MCF 10A (cell line): ENCODE data around the gene TIMP3. TPM values are rescaled to one million over a fixed set of nuclear protein-coding genes. Genes with fewer than 3 reads are reported as not detected.
A peak's percentile ranks its signal among the peaks of the same experiment; 100 is the strongest.
"Not testable (repeated sequence)": the region's sequence is repeated elsewhere in the genome, so short reads cannot be mapped to it uniquely, and the experiment has no call there.

ENCODE experiments used
- BruUV-seq: library from RNA; stranded (reverse); fragments of 400-500 nt; replicated peaks from 2 replicates; lab custom pipeline; 2021; lab: Mats Ljungman, UMichigan
- CTCF ChIA-PET: fragments of 300-600 bp; sonication (Branson Sonifier 250); formaldehyde crosslinking; extraction: SDS; loops from one replicate; lab custom pipeline; 2021; ENCODE audit warnings: antibody characterized with exemption, inconsistent platforms; lab: Yijun Ruan, JAX
- POLR2A ChIA-PET: fragments of 300-600, 350-650 bp; sonication (Branson Sonifier 250); formaldehyde crosslinking; extraction: SDS; loops from one replicate; lab custom pipeline; 2020; ENCODE audit warnings: antibody characterized with exemption, inconsistent platforms; lab: Yijun Ruan, JAX
- DNase-seq: peaks from one replicate; pipeline ENCODE4 v3.0.0-alpha.2; 2018; ENCODE audit not compliant: unreplicated experiment
- H3K27ac Mint-ChIP-seq: one replicate; pipeline ENCODE4 v1.8.0; 2022; ENCODE audit warnings: mild to moderate bottlenecking, low read depth, mixed read lengths; ENCODE audit not compliant: unreplicated experiment
- H3K27me3 Mint-ChIP-seq: one replicate; pipeline ENCODE4 v1.8.0; 2022; ENCODE audit warnings: mixed read lengths; ENCODE audit not compliant: insufficient read depth, unreplicated experiment
- H3K36me3 Mint-ChIP-seq: one replicate; pipeline ENCODE4 v1.8.0; 2022; ENCODE audit warnings: mild to moderate bottlenecking, moderate library complexity, mixed read lengths; ENCODE audit not compliant: insufficient read depth, unreplicated experiment
- H3K4me1 Mint-ChIP-seq: one replicate; pipeline ENCODE4 v1.8.0; 2022; ENCODE audit warnings: mixed read lengths; ENCODE audit not compliant: insufficient read depth, unreplicated experiment
- H3K4me3 Mint-ChIP-seq: one replicate; pipeline ENCODE4 v1.8.0; 2022; ENCODE audit warnings: mild to moderate bottlenecking, moderate library complexity, mixed read lengths; ENCODE audit not compliant: unreplicated experiment
- H3K9me3 Mint-ChIP-seq: one replicate; pipeline ENCODE4 v1.8.0; 2022; ENCODE audit warnings: mixed read lengths; ENCODE audit not compliant: unreplicated experiment
- intact Hi-C: fragments of 100-400 bp; cut with micrococcal nuclease; formaldehyde crosslinking; loops from 2 replicates; pipeline ENCODE4 v1.14.1; 2022
- total RNA-seq: library from RNA; stranded (reverse); gene quantifications from 2 replicates; pipeline ENCODE4 v1.2.3, GENCODE V29; 2022
- TF ChIP-seq, protein P1 (sequence below): fragments of 200-600 bp; IDR thresholded peaks from one replicate; pipeline ENCODE4 v1.8.0; 2022; ENCODE audit warnings: antibody characterized with exemption, mild to moderate bottlenecking; ENCODE audit not compliant: unreplicated experiment

The TIMP3 gene
- total RNA-seq, 1 experiment from 2014 or later, result 50.6 TPM

DNA sequence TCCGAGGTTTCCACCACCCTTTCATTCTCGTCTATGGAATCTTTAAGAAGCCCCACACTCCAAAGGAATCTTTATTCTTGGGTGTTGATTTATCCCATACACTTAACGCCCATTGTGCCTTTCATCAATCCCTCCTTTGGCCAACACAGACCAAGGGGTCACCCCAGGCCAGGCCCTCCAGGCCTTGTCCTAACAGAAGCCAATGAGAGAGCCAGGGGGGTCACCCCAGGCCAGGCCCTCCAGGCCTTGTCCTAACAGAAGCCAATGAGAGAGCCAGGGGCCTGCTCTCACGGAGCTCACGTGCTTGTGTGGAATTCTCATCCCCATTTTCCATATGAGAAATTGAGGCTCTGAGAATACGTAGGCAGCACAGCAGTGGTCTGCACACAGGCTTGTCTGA, 47.9 kb upstream of the TIMP3 start:
- Mint-ChIP-seq H3K4me1 (peaks cover 15% of the 10 kb centered on the region), H3K27ac (no peak overlapping the region), H3K9me3 (no peaks in the 10 kb centered on the region), H3K4me3 (no peak overlapping the region), H3K36me3 (peaks cover 4% of the 10 kb centered on the region), H3K27me3 (no peaks in the 10 kb centered on the region)
- no TSS peak for BruUV-seq
- POLR2A ChIA-PET, result no interaction called here
- intact Hi-C loops, result no loop called here
- TF ChIP-seq, protein P1, sequence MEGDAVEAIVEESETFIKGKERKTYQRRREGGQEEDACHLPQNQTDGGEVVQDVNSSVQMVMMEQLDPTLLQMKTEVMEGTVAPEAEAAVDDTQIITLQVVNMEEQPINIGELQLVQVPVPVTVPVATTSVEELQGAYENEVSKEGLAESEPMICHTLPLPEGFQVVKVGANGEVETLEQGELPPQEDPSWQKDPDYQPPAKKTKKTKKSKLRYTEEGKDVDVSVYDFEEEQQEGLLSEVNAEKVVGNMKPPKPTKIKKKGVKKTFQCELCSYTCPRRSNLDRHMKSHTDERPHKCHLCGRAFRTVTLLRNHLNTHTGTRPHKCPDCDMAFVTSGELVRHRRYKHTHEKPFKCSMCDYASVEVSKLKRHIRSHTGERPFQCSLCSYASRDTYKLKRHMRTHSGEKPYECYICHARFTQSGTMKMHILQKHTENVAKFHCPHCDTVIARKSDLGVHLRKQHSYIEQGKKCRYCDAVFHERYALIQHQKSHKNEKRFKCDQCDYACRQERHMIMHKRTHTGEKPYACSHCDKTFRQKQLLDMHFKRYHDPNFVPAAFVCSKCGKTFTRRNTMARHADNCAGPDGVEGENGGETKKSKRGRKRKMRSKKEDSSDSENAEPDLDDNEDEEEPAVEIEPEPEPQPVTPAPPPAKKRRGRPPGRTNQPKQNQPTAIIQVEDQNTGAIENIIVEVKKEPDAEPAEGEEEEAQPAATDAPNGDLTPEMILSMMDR, result no peak
- DNase-seq, result no peak
- CTCF ChIA-PET, result interaction anchor here (1.6 kb wide), 1 partner anchor 43 kb away, joined by 5 read pairs; no protein-coding TSS in a partner anchor

GRCh38 chr22:32754413-32755041, 47.0 kb upstream of the TIMP3 start:
- no TSS peak for BruUV-seq
- no peak overlapping the region for H3K27ac Mint-ChIP-seq
- no peaks in the 10 kb centered on the region for H3K9me3 Mint-ChIP-seq
- peak overlapping the region; percentile 30 for H3K4me3 Mint-ChIP-seq
- intact Hi-C loops, result no loop called here
- TF ChIP-seq, protein P1, result no peak
- ChIA-PET POLR2A (interaction anchor here (0.6 to 1.2 kb wide), 2 partner anchors 43 to 465 kb away, joined by 3 read pairs; no protein-coding TSS in a partner anchor), CTCF (interaction anchor here (0.7 to 1.0 kb wide), 2 partner anchors 22 to 231 kb away, joined by 3 to 4 read pairs; no protein-coding TSS in a partner anchor)
- peaks cover 15% of the 10 kb centered on the region for H3K4me1 Mint-ChIP-seq
- peak; percentile 60 for DNase-seq
- peaks cover 4% of the 10 kb centered on the region for H3K36me3 Mint-ChIP-seq
- H3K27me3 Mint-ChIP-seq, result no peaks in the 10 kb centered on the region

- POLR2A ChIA-PET, H3K27ac Mint-ChIP-seq, intact Hi-C loops, H3K9me3 Mint-ChIP-seq, BruUV-seq, DNase-seq, H3K4me3 Mint-ChIP-seq, H3K27me3 Mint-ChIP-seq, H3K36me3 Mint-ChIP-seq, CTCF ChIA-PET: not testable (repeated sequence)
- H3K4me1 Mint-ChIP-seq, result peaks cover 12% of the 10 kb centered on the region
Measured at GRCh38 chr22:32757086-32757762, 44.3 kb upstream of the TIMP3 start.

DNA sequence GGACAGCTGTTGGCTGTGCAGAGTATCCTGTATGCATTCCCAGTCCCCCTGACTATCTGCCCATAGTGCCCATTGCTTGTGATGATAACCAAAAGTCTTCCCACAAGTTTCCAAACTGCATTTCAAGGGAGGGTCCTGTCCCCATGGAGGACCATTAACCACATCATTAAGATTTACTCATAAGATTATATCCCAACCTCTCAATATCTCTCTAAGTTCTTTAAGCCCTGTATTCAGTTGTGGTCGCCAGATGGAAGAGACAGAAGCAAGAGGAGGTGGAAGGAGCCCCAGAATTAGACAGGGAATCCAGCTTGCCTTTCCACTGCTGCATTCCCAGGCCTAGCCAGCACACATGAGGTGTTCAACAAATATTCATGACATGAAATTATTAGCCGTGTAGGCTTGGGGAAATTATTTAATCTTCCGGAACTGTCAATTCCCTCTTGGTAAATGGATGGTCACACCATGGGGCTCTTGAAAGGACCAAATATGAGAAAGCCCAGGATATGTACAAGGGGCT, 42.6 kb upstream of the TIMP3 start:
- no peak for DNase-seq
- TF ChIP-seq, protein P1, result no peak
- Mint-ChIP-seq H3K27ac (no peak overlapping the region), H3K27me3 (no peaks in the 10 kb centered on the region), H3K9me3 (no peaks in the 10 kb centered on the region), H3K4me3 (no peak overlapping the region), H3K36me3 (peaks cover 6% of the 10 kb centered on the region), H3K4me1 (peaks cover 9% of the 10 kb centered on the region)
- BruUV-seq, result no TSS peak
- ChIA-PET CTCF (no interaction called here), POLR2A (interaction anchor here (0.6 kb wide), 1 partner anchor 79 kb away, joined by 3 read pairs; no protein-coding TSS in a partner anchor)
- intact Hi-C loops, result no loop called here
